ENCODE data around the gene CBFA2T3.
A peak's percentile ranks its signal among the peaks of the same experiment; 100 is the strongest.
"Not testable (repeated sequence)": the region's sequence is repeated elsewhere in the genome, so short reads cannot be mapped to it uniquely, and the experiment has no call there.

The CBFA2T3 gene

DNA sequence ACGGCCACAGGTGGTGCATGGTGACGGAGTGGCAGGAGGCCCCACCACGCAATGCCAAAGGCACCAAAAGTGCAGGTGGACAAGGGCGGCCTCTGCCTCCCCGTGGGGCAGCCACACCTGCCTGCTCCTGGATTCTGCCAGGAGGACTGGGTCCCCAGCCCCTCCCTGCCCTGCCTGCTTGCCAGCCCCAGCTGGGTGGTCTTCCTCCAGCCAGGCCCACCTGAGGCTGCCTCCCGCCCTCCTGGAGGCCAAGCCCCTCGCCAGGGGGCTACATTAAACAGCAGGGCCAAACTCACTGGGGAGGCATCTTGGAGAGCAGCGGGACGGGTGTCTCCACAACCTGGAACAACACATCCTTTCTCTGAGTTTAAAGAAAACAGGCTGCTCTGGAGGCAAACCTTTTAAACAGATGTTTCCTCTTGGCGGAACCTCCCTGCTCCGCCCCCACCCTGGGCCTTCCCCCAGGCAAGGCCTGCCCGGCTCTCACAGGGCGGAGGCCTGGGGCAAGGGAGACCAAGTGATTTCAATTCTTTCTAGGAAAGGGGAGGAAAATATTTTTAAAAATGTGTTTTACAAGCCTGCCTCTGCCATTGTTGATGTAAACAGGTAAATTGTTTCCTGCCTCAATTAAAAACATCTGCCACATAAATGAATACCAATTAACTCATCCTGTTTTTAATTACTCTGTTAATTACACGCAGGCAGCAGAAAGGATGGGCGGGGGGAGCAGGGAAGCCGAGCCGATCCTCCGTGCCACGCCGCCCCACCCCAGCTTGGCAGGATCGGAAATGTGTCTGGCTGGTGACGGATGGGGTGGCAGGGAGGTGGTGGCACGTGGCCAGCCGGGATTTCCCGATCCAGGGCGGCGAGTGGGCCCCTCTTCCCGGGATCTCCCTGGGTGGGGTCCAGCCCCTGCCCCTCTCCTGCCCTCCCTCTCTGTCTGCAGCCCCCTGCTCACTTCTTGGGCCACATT, 56.1 kb downstream of the CBFA2T3 start:
- peak; percentile 40 for DNase-seq

- no peak for DNase-seq
Observed at GRCh38 chr16:88919936-88920335, 57.1 kb downstream of the CBFA2T3 start.

GRCh38 chr16:88918896-88919295, 58.1 kb downstream of the CBFA2T3 start:
- not testable (repeated sequence) for DNase-seq

GRCh38 chr16:88917915-88918627, 58.9 kb downstream of the CBFA2T3 start:
- no peak for DNase-seq

- no peak for DNase-seq
Observed at GRCh38 chr16:88917146-88917914, 59.7 kb downstream of the CBFA2T3 start.

GRCh38 chr16:88915639-88916327, 61.2 kb downstream of the CBFA2T3 start:
- DNase-seq = no peak

DNA sequence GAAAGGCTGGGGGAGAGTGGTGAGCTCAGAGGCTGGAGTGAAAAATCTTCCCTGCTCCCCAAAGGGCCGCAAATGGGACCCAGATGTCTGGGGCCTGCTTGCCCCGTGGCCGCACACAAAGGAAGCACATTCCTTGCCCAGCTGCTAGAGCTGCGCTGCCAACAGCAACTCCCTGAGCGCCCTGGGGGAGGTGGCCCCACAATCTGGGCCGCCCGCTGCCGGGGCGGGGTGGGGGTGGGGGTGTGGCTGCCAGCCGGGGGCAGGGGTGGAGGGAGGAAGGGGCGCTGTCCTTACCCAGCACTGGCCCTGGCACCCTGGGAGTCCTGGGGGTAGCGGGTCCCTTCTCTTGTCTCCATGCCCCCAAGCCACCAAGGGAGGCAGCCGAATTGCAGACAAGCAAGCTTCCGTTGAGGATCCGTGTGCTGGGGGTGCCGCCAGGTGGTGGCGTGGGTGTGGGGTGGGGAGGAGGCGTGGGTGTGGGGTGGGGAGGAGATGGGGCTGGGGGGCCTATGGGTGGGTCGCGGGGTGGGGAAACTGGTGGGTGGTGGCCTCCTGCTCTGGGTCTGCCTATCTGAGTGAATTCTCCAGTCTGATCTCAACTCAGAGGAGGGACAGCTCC, 62.1 kb downstream of the CBFA2T3 start:
- no peak for DNase-seq

GRCh38 chr16:88913870-88914269, 63.1 kb downstream of the CBFA2T3 start:
- DNase-seq = no peak

DNA sequence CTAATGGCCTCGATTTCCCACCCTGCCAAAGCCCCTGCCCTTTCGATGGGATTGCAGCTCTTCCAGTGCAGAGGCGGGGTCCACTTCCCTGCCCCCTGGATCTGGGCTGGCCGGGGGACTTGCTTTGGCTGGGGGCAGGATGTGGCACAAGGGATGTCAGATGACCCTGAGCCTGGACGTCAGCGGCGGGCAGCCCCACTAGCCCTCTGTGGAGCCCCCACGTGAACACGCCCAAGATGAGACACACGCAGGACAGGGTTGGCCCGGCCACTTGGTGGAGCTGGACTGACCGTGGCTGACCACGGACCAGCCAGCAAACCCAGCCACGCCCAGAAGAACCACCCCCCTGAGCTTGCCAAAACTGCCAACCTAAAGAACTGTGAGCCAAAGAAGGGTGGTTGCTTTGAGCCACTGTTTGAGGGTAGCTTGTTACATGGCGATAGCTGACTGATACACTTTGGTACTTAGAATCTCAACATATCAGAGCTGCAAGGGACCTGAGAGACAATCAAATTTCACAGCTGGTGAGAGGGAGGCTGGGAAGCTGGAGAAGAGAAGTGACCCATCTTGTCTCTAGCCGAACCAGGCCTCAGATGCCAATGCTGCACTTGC, 63.9 kb downstream of the CBFA2T3 start:
- DNase-seq = no peak

DNA sequence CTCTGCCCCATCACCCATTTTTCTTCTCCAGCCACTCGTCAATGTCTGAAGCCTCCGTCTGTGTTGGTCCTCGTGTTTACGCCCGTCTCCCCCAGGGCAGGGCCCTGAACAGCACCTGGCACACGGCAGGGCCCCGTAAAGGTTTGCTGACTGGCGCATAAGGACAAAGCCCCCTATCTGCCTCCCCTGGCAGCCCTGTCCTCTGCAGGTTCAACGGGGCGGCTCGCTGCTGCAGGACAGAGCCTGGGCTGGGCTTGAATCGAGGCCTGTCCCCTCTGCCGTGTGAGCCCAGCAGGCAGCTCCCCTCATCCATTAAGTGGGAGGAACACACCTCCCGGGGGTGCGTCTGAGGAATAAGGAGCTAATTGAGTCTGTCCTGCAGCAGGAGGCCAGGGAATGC, 64.5 kb downstream of the CBFA2T3 start:
- DNase-seq = no peak

- DNase-seq = no peak
Observed at GRCh38 chr16:88911946-88912310, 65.1 kb downstream of the CBFA2T3 start.

GRCh38 chr16:88911136-88911945, 65.7 kb downstream of the CBFA2T3 start:
- DNase-seq = no peak

DNA sequence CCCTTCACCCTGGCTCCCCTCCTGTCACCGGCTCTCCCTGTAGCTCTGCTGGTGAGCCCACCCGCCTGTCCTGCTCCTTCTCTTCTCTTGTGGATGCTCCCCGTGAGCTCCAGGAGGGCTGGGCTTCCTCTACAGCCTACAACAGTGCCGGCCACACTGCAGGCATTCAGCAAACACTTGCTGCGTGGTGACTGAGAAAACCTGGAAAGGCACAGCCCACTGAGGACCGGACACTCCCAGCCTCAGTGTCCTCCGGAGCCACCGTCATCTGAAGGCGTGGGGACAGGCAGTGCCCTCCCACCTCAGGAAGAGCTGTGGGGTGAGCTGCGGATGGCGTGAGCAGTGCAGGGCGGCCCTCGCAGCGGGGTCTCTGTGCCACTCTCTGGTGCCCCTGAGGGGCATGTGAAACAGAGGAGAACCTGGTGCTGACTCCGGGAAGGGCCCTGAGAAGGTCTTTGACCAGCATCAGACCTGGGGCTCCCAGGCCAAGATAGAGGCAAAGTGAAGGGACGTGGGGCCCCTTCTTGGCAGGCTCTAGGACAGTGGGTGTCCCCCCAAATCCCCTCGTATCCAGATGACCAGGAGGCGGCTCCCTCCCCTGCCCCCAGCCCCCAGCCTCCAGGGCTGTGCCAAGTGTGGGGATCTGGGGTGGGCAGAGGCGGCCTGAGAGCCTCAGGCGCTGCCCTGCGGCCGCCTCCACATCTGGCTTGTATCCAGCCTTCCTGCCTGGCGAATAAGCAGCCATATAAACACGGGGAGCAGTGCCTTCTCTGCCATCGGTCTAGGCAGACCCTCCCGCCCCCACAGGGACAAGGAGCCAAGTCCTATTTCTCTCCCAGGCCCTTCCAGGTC, 66.5 kb downstream of the CBFA2T3 start:
- no peak for DNase-seq

DNA sequence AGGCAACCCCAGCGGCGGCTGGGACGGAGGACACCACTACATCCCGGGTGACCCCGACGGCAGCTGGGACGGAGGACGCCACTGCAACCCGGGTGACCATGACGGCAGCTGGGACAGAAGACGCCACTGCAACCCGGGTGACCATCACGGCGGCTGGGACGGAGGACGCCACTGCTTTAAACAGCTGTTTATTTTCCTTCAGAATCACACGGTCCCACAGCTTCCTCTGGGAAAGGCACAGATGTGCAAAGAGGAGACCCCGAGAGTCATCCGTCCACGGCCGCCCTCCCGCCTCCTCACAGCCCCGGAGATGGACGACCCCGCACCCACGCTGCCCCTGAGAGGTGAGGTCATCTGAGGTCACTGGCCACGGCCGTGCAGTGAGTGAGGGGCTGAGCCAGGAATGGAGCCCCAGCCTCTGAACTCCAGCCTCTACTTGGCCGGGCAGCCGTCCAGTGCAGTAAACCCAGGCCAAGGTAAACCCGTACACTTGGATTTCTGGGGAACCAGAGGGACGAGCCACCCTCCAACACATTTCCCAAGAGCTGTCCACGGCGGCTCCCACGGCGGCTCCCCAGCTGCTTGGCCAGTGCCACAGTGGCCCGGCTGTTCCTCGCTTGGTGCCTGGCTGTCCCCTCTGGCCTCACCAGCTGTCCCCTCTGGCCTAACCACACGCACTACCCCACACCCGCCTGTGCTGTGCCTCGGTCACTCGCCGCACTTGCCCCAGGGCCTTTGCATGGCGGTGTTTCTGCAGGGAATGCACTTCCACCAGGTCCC, 67.4 kb downstream of the CBFA2T3 start:
- DNase-seq = no peak

DNA sequence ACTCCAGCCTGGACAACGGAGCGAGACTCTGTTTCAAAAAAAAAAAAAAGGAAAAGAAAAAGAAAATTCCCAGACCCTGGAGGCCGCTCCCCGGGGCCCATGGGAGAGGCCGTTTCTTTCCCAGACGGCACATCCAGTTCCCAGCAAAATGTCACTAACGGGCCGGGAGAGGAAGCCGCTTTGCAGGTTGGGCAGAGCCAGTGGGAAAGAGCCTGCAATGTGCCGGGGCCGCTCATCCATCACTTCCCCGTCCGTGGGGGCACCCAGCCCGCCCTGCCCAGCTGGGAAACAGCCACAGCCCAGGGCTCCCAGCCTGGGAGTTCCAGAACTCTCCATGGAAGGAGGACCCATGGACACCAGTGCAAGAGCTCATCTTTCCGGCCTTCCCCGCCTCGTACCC, 68.7 kb downstream of the CBFA2T3 start:
- DNase-seq = no peak

DNA sequence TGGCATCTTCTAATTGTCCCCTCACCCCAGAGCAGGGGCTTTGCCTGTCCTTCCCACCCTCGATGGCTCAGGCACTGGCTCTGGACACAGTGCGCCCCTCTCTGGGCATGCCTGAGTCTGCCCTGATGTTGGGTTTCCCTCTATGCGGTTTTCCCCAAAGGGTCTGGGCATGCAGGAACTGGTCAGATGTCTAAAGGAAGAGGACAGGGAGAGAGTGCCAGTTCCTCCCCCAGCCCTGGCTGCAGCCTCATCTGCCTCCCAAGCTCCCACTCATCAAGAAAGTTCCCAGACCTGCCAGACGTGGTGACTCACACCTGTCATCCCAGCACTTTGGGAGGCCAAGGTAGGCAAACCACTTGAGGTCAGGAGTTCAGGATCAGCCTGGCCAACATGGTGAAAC, 69.2 kb downstream of the CBFA2T3 start:
- no peak for DNase-seq

- DNase-seq = no peak
Observed at GRCh38 chr16:88906535-88907105, 70.4 kb downstream of the CBFA2T3 start.

DNA sequence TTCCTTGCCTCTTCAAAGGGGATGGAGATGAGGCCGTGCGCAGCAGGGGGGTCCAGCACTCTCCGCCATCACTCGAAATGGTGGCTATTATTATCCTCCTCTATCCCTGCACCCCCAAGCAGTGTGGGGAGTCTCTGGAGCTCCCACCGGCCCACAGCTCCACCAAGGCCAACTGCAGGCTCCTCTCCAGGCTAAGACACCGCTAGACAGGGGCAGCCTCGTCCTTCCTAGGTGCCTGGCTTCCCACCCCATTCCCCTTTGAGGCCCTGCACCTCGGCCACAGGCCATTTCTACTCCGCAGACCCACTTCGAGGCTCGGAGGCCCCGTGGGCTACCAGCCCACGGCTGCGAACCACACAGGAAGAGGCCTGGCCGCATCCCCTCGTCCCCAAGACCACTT, 71.0 kb downstream of the CBFA2T3 start:
- DNase-seq = no peak

GRCh38 chr16:88905563-88905962, 71.4 kb downstream of the CBFA2T3 start:
- no peak for DNase-seq

All from DMS153 (cell line).